Measurements from ENCODE around the gene CFAP61. TPM values are rescaled to one million over a fixed set of nuclear protein-coding genes. Genes with fewer than 3 reads are reported as not detected.

The CFAP61 gene
- total RNA-seq, 1 experiment from 2014 or later: 0.61 TPM

- H3K9me3 Mint-ChIP-seq: peaks cover 28% of the 10 kb centered on the region
- TF ChIP-seq NFE2L1 (CRISPR knock-in tag; IDR thresholded peaks at IDR 0.05): no peak
- TF ChIP-seq ZNF232 (CRISPR knock-in tag; IDR thresholded peaks at IDR 0.05): no peak
- TF ChIP-seq NFATC4 (CRISPR knock-in tag; IDR thresholded peaks at IDR 0.05): no peak
- TF ChIP-seq, protein P1, sequence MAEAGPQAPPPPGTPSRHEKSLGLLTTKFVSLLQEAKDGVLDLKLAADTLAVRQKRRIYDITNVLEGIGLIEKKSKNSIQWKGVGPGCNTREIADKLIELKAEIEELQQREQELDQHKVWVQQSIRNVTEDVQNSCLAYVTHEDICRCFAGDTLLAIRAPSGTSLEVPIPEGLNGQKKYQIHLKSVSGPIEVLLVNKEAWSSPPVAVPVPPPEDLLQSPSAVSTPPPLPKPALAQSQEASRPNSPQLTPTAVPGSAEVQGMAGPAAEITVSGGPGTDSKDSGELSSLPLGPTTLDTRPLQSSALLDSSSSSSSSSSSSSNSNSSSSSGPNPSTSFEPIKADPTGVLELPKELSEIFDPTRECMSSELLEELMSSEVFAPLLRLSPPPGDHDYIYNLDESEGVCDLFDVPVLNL (CRISPR knock-in tag; IDR thresholded peaks at IDR 0.05; ENCODE audit: borderline replicate concordance, low read depth): no peak
- no peak for TF ChIP-seq SOX15 (CRISPR knock-in tag; IDR thresholded peaks at IDR 0.05)
- no peak for TF ChIP-seq ZNF396 (CRISPR knock-in tag; IDR thresholded peaks at IDR 0.05; ENCODE audit: borderline replicate concordance)
- TF ChIP-seq CREB1 (CRISPR knock-in tag; IDR thresholded peaks at IDR 0.05): no peak
- TF ChIP-seq ETV6 (CRISPR knock-in tag; IDR thresholded peaks at IDR 0.05): no peak
- TF ChIP-seq, protein P2, sequence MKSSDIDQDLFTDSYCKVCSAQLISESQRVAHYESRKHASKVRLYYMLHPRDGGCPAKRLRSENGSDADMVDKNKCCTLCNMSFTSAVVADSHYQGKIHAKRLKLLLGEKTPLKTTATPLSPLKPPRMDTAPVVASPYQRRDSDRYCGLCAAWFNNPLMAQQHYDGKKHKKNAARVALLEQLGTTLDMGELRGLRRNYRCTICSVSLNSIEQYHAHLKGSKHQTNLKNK (CRISPR knock-in tag; IDR thresholded peaks at IDR 0.05): no peak
- TF ChIP-seq OVOL2 (CRISPR knock-in tag; IDR thresholded peaks at IDR 0.05; ENCODE audit: borderline replicate concordance): no peak
- no peak for TF ChIP-seq FOXP4 (CRISPR knock-in tag; IDR thresholded peaks at IDR 0.05)
- ATAC-seq (no peak), DNase-seq (ENCODE audit: low spot score) (no peak)
- H3K36me3 Mint-ChIP-seq: 0 out of 2 replicates have a peak, but pooled peaks cover 2% of the 10 kb centered on the region
- no peak overlapping the region for H3K27ac Mint-ChIP-seq
- CTCF ChIA-PET: interaction anchor here (1.1 to 1.3 kb wide), 2 partner anchors 16 to 70 kb away, joined by 3 read pairs; no protein-coding TSS in a partner anchor
- 0 out of 2 replicates have a peak, but pooled peaks cover 3% of the 10 kb centered on the region for H3K4me1 Mint-ChIP-seq
- no peaks in the 10 kb centered on the region for H3K27me3 Mint-ChIP-seq (ENCODE audit: low read depth)
- no peak overlapping the region for H3K4me3 Mint-ChIP-seq
- POLR2A ChIA-PET: no interaction called here
Observed at GRCh38 chr20:20167698-20168097, 115.4 kb downstream of the CFAP61 start.

GRCh38 chr20:20173254-20173653 lies 120.9 kb downstream of the CFAP61 start:
- no peaks in the 10 kb centered on the region for H3K4me1 Mint-ChIP-seq
- H3K9me3 Mint-ChIP-seq: peaks cover 32% of the 10 kb centered on the region
- ChIA-PET POLR2A (no interaction called here), CTCF (interaction anchor here (1.2 kb wide), 1 partner anchor 11 kb away, joined by 4 read pairs; no protein-coding TSS in a partner anchor)
- DNase-seq (ENCODE audit: low spot score) (no peak), ATAC-seq (no peak)
- no peak overlapping the region for H3K4me3 Mint-ChIP-seq
- H3K27me3 Mint-ChIP-seq (ENCODE audit: low read depth): no peaks in the 10 kb centered on the region
- H3K27ac Mint-ChIP-seq: no peak overlapping the region
- H3K36me3 Mint-ChIP-seq: 0 out of 2 replicates have a peak, but pooled peaks cover 2% of the 10 kb centered on the region
- no peak for TF ChIP-seq AFF4 (CRISPR knock-in tag; IDR thresholded peaks at IDR 0.05; ENCODE audit: borderline replicate concordance)
- TF ChIP-seq TEAD4 (CRISPR knock-in tag; IDR thresholded peaks at IDR 0.05): no peak
- TF ChIP-seq HMGA2 (CRISPR knock-in tag; IDR thresholded peaks at IDR 0.05): no peak

DNA sequence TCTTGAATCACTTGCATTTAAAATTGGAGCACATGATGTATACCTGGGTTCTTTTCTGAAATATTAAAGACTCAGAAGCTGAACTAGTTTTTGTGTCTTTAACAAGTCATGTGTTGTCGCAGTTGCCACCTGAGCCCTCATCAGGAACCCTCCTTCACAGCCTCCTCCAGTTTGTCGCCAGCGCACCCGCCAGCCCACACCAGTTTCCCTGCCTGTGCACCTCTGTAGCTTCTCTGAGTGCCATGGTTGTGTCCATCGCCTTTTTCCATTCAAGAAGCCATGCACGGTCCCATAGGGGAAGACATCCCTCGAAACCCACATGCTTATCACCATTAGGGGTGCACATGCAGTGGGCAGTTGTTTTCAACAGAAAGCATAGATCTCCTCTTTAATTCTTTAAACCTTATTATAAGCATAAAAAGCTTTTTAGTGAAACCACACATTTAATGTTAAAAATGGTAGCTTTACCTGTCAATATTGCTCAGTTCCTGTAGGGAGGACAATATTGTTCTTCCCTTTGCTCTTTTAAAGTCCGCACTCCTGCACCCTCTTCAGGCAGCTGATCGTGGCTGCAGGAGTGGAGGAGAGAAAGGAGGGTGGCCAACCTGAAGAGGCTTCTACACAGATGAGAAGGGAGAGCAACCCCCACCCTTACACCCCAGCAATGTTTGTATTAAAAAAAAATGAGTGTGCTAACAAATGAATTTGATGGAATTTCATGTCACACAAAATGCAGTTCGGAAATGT lies 121.9 kb downstream of the CFAP61 start:
- Mint-ChIP-seq H3K27ac (no peak overlapping the region), H3K27me3 (ENCODE audit: low read depth) (no peaks in the 10 kb centered on the region), H3K9me3 (peaks cover 32% of the 10 kb centered on the region), H3K4me3 (no peak overlapping the region), H3K4me1 (no peaks in the 10 kb centered on the region), H3K36me3 (0 out of 2 replicates have a peak, but pooled peaks cover 2% of the 10 kb centered on the region)
- ChIA-PET CTCF (interaction anchor here (0.6 to 1.2 kb wide), 2 partner anchors 10 to 33 kb away, joined by 3 to 4 read pairs; no protein-coding TSS in a partner anchor), POLR2A (no interaction called here)
- ATAC-seq (peak; percentile 86), DNase-seq (ENCODE audit: low spot score) (no peak)
- TF ChIP-seq GTF2I (CRISPR knock-in tag; conservative IDR thresholded peaks at IDR 0.05) (no peak), NR1H2 (CRISPR knock-in tag; IDR thresholded peaks at IDR 0.05) (no peak), SOX15 (CRISPR knock-in tag; IDR thresholded peaks at IDR 0.05) (no peak), ZNF396 (CRISPR knock-in tag; IDR thresholded peaks at IDR 0.05; ENCODE audit: borderline replicate concordance) (no peak), JUN (CRISPR knock-in tag; IDR thresholded peaks at IDR 0.05) (no peak), CREB1 (CRISPR knock-in tag; IDR thresholded peaks at IDR 0.05) (no peak), TEAD1 (CRISPR knock-in tag; IDR thresholded peaks at IDR 0.05) (no peak), NFATC4 (CRISPR knock-in tag; IDR thresholded peaks at IDR 0.05) (no peak)
- TF ChIP-seq, protein P3, sequence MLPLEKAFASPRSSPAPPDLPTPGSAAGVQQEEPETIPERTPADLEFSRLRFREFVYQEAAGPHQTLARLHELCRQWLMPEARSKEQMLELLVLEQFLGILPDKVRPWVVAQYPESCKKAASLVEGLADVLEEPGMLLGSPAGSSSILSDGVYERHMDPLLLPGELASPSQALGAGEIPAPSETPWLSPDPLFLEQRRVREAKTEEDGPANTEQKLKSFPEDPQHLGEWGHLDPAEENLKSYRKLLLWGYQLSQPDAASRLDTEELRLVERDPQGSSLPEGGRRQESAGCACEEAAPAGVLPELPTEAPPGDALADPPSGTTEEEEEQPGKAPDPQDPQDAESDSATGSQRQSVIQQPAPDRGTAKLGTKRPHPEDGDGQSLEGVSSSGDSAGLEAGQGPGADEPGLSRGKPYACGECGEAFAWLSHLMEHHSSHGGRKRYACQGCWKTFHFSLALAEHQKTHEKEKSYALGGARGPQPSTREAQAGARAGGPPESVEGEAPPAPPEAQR (CRISPR knock-in tag; IDR thresholded peaks at IDR 0.05): no peak
